Ureter (tissue), 1 donor: ENCODE measurements around the gene PDZK1IP1. TPM values are rescaled to one million over a fixed set of nuclear protein-coding genes. Genes with fewer than 3 reads are reported as not detected.
A peak's percentile ranks its signal among the peaks of the same experiment; 100 is the strongest.

ENCODE experiments used
- DNase-seq: peaks from one replicate; pipeline ENCODE4 v3.0.0-alpha.2; 2020; ENCODE audit warnings: low spot score
- total RNA-seq: library from RNA; stranded (reverse); gene quantifications from one replicate; pipeline ENCODE4 v1.2.4, GENCODE V29; 2023
- donor health status: DM: yes; HTN: yes; CAD: no.

Gene PDZK1IP1
- total RNA-seq: 1.9 TPM

GRCh38 chr1:47189844-47190508 lies at the start of gene PDZK1IP1:
TSS of gene PDZK1IP1 (minus strand) at chr1:47190036. CDS start at chr1:47189932, 104 bp downstream.
- DNase-seq: peak; percentile 80

- DNase-seq: no peak
These were observed 49.2 kb upstream of the PDZK1IP1 start for GRCh38 chr1:47238935-47239592.

- DNase-seq: no peak
These were observed 46.0 kb upstream of the PDZK1IP1 start for GRCh38 chr1:47235806-47236205.

GRCh38 chr1:47235241-47235681 lies 45.4 kb upstream of the PDZK1IP1 start:
- DNase-seq: no peak

DNA sequence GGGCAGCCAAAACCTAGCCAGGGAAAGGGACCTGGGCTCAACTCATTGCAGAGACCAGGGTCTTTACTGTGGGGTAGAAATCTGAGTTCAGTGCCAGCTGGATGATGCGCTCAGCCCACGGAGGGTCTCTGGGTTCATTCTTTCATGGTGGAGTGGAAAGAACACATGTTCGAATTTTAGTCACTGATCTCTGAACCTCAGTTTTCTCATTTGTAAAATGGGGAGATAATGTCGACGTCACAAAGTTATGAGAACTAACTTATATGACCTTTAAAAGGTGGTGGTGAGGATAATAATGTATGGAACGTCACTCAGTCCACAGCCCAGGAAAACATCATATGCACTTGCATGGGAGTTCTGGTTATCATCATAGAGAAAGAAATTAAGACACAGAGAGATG lies 43.4 kb upstream of the PDZK1IP1 start:
- DNase-seq: no peak

DNA sequence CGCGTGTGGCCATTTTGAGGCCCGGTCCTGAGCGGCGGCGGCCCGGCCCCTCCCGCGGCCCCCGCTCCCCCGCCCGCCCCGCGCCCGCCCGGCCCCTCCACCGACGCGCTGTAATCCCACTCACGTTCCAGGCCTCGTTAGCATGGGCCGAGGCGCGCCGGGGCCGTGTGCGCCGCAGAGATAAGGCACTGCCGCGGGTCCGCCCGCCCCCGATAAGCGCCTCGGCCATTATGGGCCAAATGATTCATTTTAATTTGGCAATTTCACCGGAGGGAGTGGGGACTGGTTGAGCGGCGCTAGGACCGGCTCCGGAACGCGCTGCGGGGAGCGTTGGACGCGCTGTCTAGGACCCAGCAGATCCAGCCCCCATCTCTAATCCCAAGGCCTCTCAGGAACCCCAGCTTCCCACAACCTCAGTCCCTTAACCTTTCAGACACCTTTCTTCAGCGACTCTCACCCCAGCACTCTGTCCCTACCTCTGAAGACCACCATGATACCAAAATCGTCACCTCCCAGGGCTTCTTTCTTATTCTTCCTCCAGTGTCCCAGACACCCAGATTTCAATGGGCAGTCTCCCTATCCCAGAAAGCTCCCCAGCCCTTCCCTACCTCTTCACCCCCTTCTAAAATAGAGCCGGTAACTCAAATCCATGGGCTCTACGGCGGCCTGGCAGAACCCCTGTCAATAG lies 42.5 kb upstream of the PDZK1IP1 start, which contains the start of gene TAL1:
TAL1 (minus strand) TSS at position 39 of the 688 bp plus-strand sequence. CDS start 6,337 bp downstream, outside the sequence.
- no peak for DNase-seq

DNA sequence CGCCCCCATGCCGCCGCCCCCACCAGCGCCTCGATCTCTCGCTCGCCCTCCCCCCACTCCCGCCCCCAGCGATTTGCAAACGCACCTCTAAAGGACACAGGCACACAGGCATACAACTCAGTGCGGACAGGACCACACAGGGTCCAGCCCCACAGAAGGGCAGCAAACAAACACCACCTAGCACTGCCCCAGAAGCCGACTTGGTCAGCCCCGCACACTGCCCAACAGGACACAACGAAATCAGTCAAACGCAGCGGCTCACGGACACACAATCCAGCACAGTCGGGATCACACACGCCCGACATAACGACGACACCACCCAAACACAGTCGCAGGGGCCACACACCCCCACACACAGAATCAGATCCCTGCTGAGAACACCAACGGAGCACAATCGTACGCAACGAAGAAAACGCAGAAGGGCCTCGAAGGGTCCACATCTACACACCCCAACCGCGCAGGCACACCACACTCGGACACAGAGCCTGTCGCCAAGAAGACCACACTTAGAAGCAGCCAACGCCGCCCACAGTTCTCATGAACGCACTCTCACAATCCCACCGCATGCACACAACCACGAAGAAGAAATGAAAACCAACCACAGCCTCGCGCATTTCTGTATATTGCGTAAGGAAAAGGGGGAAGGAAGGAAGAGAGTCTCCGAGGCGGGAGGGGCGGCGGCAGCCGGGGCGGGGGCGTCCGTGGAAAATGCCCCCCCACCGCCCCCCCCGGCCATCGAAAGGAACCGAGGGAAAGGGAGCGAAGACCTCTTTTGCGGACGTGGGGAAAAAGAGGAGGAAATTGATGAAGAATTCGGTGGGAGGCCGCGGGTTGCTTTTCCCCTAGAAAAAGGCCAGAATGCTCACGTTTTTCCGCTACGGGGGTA lies 41.7 kb upstream of the PDZK1IP1 start:
- DNase-seq: no peak

DNA sequence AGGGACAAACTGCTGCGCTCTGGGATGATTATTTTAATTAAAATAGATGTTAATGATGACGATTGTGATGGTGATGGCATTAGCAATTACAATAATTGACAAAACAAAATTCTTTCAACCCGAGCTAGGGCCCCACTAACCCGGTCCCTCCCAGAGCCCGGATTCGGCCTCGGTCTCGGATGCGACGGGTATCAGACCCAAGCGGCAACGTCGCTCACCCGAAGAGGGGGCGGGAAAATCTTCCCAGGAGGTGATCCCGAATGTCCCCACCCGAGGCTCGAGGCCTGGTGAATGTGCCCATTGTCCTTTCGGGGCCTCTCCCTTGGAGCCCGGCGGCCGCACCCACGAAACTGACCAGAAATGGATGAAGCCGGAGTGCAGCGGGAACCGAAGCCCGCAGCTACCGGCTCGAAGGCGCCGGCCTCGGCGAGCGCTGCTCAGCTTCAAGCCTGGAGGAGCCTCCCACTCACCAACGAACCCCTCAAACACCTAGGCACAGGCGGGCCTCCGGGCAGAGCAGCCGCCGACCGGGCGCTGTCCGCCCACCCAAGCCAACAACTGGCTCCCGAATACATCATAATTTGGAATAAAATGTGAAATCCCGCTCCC lies 41.0 kb upstream of the PDZK1IP1 start:
- no peak for DNase-seq

GRCh38 chr1:47229886-47230691 lies 40.3 kb upstream of the PDZK1IP1 start:
- DNase-seq: no peak

GRCh38 chr1:47229031-47229885 lies 39.4 kb upstream of the PDZK1IP1 start:
- no peak for DNase-seq

DNA sequence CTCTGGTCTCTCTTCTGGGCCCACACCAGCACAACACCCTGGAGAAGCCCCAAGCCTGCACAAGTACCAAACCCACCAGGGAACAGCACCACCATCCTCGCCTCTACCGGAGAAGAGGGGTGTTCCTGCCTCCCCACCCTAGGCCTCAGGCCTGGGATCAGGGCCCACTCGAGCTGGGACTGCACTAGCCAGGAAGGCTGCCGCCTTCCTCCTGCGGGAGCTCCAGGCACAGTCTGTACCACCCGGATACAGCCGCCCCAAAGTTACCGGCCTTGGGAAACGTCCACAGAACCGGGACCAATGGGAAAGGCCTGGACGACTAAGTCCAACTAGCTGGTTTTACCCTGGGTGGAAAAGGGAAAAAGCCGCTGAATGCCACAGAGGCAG lies 38.8 kb upstream of the PDZK1IP1 start:
- DNase-seq: no peak

- DNase-seq: no peak
These were observed 37.8 kb upstream of the PDZK1IP1 start for GRCh38 chr1:47227341-47228232.

- DNase-seq: no peak
These were observed 37.0 kb upstream of the PDZK1IP1 start for GRCh38 chr1:47226839-47227215.

DNA sequence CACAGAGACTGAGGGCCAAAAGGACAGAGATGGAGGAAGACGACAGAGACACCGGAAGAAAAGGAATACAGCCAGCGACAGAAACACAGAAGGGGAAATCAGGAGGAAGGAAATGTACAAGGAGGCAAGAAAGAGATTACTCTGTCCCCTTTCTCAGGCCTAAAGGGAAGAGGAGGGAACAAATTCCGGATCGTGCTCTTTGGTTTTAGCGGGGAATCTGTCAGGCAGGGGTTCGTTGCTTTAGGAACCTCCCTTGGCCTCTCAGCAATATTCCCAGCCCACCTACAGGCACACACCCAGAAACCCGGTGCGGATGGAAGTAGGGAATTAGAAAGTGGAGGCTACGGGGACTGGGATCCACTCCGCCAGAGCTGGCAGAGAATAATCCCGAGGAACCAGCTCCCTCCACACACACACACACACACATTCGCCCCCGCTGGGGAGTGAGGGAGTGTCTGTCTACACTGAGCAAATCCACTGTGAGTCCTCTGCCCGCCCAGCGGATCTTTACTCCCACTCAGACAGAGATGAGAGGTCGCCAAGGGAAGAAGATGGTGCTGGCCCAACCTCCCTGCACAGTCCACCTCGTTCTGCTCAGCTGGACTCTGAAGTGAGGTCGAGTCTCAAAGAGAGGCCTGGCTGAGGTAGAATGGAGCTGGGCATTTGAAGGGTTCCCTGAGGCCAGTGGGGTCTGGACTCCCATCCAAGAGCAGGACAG lies 36.4 kb upstream of the PDZK1IP1 start:
- DNase-seq: no peak

GRCh38 chr1:47225430-47226100 lies 35.7 kb upstream of the PDZK1IP1 start:
- no peak for DNase-seq

DNA sequence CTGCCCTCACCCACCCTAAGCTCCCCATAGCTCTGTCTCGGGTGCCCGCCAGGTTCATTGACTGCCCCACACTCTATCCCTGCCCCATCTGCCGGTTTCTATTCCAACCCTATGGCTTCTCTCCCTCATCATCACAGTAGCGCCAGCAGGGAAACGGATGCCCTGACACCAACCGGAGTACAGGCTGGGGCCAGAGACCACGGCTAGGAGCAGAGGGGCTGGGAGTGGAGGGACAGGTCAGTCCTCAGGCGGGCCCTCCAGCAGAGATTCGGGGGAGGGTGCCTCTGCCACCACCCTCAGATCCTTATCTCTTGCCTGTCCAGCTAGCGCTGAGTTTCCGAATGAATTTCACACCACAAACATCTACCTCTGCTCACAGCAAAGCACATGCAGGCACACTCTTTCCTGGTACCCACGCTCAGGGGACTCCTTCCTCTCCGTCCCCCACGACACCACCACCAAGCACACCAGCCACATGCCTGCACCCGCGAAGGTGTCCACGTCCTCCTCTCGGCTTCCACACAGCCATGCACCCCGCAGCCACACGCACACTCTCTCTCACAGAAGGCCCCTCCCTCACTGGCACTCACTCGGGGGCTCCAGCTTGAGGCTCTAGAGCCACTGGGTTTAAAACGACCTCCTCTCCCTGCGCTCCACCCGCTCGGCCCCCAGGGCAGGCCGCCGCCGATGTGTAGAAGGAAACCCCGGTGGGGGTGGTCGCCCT lies 35.0 kb upstream of the PDZK1IP1 start:
- DNase-seq: no peak
